ENCODE measurements around the gene MORN1. TPM values are rescaled to one million over a fixed set of nuclear protein-coding genes. Genes with fewer than 3 reads are reported as not detected.

Gene MORN1
- total RNA-seq, 4 donors from 2014 or later = 5.0 to 14.6 (median 9.2) TPM

GRCh38 chr1:2437617-2438016 lies 46.3 kb upstream of the MORN1 start:
- Histone ChIP-seq H3K4me1 (no peaks in the 10 kb centered on the region), H3K27ac (no peak overlapping the region), H3K4me3 (no peak overlapping the region), H3K36me3 (no peaks in the 10 kb centered on the region), H3K27me3 (peaks cover 91% of the 10 kb centered on the region), H3K9me3 (no peaks in the 10 kb centered on the region)
- WGBS, 2 donors (ENCODE audit: low coverage in 1 of 2) = 72 to 75% methylated on average over 8 to 12 of the region's 15 CpGs
- no peak for ATAC-seq
- no peak for TF ChIP-seq EP300 (IDR thresholded peaks at IDR 0.05)
- no peak for TF ChIP-seq CTCF (IDR thresholded peaks at IDR 0.05)
- no peak for TF ChIP-seq POLR2A (IDR thresholded peaks at IDR 0.05)
- no peak for TF ChIP-seq POLR2AphosphoS5 (IDR thresholded peaks at IDR 0.05)

DNA sequence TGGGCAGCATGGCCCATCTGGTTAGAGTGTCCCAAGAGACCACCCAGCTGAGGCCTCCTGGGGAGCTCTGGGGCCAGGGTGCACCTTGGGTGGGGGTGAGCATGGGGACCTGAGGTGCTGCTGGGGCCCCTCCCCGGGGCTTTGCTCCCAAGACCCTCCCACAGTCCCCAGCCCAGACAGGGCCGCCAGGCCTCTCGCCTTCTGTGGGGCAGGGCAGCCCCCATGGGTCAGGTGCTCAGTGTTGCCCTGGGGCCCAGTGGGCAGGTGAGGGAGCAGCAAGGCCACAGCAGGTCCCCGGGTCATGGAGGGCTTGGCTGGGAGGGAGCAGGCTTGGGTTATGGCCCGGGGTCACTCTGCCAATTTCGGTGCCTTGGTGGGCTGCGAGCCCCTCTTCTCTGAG lies 45.5 kb upstream of the MORN1 start:
- H3K27me3 ChIP-seq = peaks cover 91% of the 10 kb centered on the region
- H3K36me3 ChIP-seq = no peaks in the 10 kb centered on the region
- ATAC-seq = no peak
- H3K4me1 ChIP-seq = no peaks in the 10 kb centered on the region
- H3K9me3 ChIP-seq = no peaks in the 10 kb centered on the region
- no CpG with 5 or more reads among the region's 7 CpGs for WGBS, 2 donors (ENCODE audit: low coverage in 1 of 2)
- no peak for TF ChIP-seq POLR2AphosphoS5 (IDR thresholded peaks at IDR 0.05)
- no peak for TF ChIP-seq EP300 (IDR thresholded peaks at IDR 0.05)
- TF ChIP-seq CTCF (IDR thresholded peaks at IDR 0.05) = no peak
- TF ChIP-seq POLR2A (IDR thresholded peaks at IDR 0.05) = no peak
- H3K4me3 ChIP-seq = no peak overlapping the region
- no peak overlapping the region for H3K27ac ChIP-seq

DNA sequence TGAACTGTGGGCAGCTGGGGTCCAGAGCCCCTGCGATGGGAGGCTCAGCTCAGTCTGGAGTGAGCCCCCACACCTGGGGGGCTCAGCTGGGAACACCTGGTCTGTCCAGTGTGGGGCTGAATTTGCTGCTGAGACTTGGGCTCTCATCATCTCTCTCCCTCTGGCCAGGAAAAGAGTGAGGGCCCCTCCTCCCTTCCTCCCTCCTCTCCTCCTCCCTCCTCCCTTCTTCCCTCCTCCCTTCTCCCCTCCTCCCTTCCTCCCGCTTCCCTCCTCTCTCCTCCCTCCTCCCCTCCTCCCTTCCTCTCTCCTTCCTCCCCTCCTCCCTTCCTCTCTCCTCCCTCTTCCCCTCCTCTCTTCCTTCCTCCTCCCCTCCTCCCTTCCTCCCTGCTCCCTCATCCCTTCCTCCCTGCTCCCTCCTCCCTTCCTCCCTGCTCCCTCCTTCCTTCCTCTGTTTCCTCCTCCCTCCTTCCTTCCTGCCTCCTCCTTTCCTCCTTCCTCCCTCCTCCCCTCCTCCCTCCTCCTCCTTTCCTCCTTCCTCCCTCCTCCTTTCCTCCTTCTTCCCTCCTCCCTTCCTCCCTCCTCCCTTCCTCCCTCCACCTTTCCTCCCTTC lies 44.5 kb upstream of the MORN1 start:
- no peak for ATAC-seq
- Histone ChIP-seq H3K27ac (no peak overlapping the region), H3K9me3 (no peaks in the 10 kb centered on the region), H3K4me1 (no peaks in the 10 kb centered on the region), H3K36me3 (no peaks in the 10 kb centered on the region), H3K4me3 (no peak overlapping the region), H3K27me3 (peaks cover 91% of the 10 kb centered on the region)
- WGBS, 2 donors (ENCODE audit: low coverage in 1 of 2) = 40% methylated on average over 1 of the region's 2 CpGs; no CpG with 5 or more reads in 1 of the 2 donors
- TF ChIP-seq EP300 (IDR thresholded peaks at IDR 0.05) (no peak), POLR2AphosphoS5 (IDR thresholded peaks at IDR 0.05) (no peak), CTCF (IDR thresholded peaks at IDR 0.05) (no peak), POLR2A (IDR thresholded peaks at IDR 0.05) (no peak)

DNA sequence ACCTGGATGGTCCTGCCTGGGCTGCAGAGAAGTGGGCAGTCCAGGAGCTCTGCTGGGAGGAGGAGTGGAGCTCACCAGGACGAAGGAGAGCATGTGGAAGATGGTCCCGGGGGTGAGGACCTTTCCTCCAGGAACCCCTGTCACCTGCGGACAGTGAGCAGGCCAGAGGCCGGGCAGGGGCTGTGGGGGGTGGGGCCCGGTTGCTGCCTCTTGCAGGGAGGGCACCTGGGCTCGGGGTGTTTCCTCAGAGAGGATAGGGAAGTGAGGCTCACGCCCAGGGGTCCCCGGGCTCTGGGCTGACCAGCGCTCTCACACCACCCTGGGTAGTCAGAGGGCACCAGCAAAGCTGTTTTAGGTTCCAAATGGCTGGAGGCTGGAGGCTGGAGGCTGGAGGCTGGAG lies 43.7 kb upstream of the MORN1 start:
- Histone ChIP-seq H3K4me3 (no peak overlapping the region), H3K27ac (no peak overlapping the region), H3K4me1 (no peaks in the 10 kb centered on the region), H3K27me3 (peaks cover 93% of the 10 kb centered on the region), H3K9me3 (peaks cover 0 to 2% (median 0%) of the 10 kb centered on the region in 3 donors), H3K36me3 (no peaks in the 10 kb centered on the region)
- TF ChIP-seq POLR2AphosphoS5 (IDR thresholded peaks at IDR 0.05) (no peak), POLR2A (IDR thresholded peaks at IDR 0.05) (no peak), EP300 (IDR thresholded peaks at IDR 0.05) (no peak), CTCF (IDR thresholded peaks at IDR 0.05) (no peak)
- WGBS, 2 donors (ENCODE audit: low coverage in 1 of 2) = no CpG with 5 or more reads among the region's 9 CpGs
- ATAC-seq = no peak

DNA sequence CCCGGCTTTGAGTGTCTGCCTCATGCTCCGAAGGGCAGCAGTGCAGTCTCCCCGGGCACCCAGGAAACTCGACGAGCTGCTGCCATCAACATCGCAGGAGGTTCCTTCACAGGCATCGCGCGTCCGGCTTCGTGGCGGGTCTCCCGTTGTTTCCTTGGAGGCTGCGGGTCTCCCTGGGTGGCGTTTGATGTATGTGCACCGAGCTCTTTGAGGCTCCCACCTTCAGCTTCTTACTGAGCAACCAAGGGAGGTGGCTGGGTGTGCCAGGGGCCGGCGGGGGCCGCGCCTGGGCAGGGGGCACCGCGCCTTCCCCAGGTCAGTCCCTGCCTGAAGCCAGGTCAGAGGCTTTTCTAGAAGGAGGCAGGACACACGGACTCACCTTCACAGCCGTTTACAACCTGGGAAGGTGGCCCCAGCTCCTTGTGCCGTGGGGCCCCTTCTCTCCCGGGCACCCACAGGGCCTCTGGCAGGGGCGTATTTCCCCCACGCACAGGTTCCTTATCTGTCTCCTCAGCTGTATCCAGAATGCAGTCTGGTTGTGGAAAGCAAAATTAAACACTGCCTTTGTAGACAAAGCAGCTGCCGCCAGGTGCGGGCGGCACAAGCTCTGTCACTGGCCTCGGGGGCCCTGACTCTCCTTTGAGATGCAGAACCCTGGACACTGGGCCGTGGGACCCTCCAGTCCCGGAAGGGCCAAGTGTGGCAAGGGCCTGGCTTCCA lies 42.7 kb upstream of the MORN1 start:
- no peaks in the 10 kb centered on the region for H3K36me3 ChIP-seq
- peaks cover 0 to 10% (median 0%) of the 10 kb centered on the region in 3 donors for H3K9me3 ChIP-seq
- 83% methylated on average over 1 of the region's 34 CpGs; no CpG with 5 or more reads in 1 of the 2 donors for WGBS, 2 donors (ENCODE audit: low coverage in 1 of 2)
- peaks cover 93% of the 10 kb centered on the region for H3K27me3 ChIP-seq
- TF ChIP-seq POLR2AphosphoS5 (IDR thresholded peaks at IDR 0.05) = no peak
- TF ChIP-seq POLR2A (IDR thresholded peaks at IDR 0.05) = no peak
- no peak overlapping the region for H3K27ac ChIP-seq
- H3K4me1 ChIP-seq = no peaks in the 10 kb centered on the region
- ATAC-seq = no peak
- H3K4me3 ChIP-seq = no peak overlapping the region

Data from gastroesophageal sphincter (tissue), 4 donors.